PC-9 (cell line): ENCODE results near the gene NFKB2. TPM values are rescaled to one million over a fixed set of nuclear protein-coding genes. Genes with fewer than 3 reads are reported as not detected.

Experiments
- BruUV-seq: library from RNA; stranded (reverse); fragments of 400-500 nt; replicated peaks from 2 replicates; lab custom pipeline; 2021; lab: Mats Ljungman, UMichigan
- CTCF ChIA-PET: fragments of 300-600 bp; sonication (Branson Sonifier 250); formaldehyde crosslinking; loops from one replicate; lab custom pipeline; 2022; ENCODE audit warnings: antibody characterized with exemption; lab: Charles Lee
- POLR2A ChIA-PET: fragments of 300-600 bp; sonication (Branson Sonifier 250); formaldehyde crosslinking; loops from one replicate; lab custom pipeline; 2022; ENCODE audit warnings: antibody characterized with exemption; ENCODE audit not compliant: unreplicated experiment; lab: Charles Lee
- DNase-seq, 2 experiments: peaks; one replicate each; pipeline versions ENCODE4 v3.0.0 to v3.0.0-alpha.2; 2015 to 2022; ENCODE audit warnings: mixed read lengths in 1 of 2
- H2AFZ ChIP-seq: fragments of 200-600 bp; sonication (generic); 2 replicates; pipeline ENCODE4 v1.8.1; 2017; ENCODE audit warnings: antibody characterized with exemption
- H3F3A ChIP-seq: fragments of 200-600 bp; sonication (generic); 2 replicates; pipeline ENCODE4 v1.8.1; 2017; ENCODE audit warnings: antibody characterized with exemption, mild to moderate bottlenecking, low read depth; ENCODE audit not compliant: insufficient read depth
- H3K27ac ChIP-seq: fragments of 200-600 bp; sonication (generic); 2 replicates; pipeline ENCODE4 v1.6.1; 2016; ENCODE audit warnings: mixed run types
- H3K27me3 ChIP-seq: fragments of 200-600 bp; sonication (generic); 2 replicates; pipeline ENCODE4 v1.6.1; 2016; ENCODE audit warnings: low read depth, mixed run types; ENCODE audit not compliant: insufficient read depth
- H3K36me3 ChIP-seq: fragments of 200-600 bp; sonication (generic); 2 replicates; pipeline ENCODE4 v1.6.1; 2016; ENCODE audit warnings: low read depth, mixed run types
- H3K4me1 ChIP-seq: fragments of 200-600 bp; sonication (generic); replicated peaks from 2 replicates; pipeline ENCODE4 v1.6.1; 2016; ENCODE audit warnings: mixed run types; ENCODE audit not compliant: insufficient read depth
- H3K4me2 ChIP-seq: fragments of 200-600 bp; sonication (generic); 2 replicates; pipeline ENCODE4 v1.6.1; 2017; ENCODE audit warnings: mixed run types
- H3K4me3 ChIP-seq: fragments of 200-600 bp; sonication (generic); 2 replicates; pipeline ENCODE4 v1.6.1; 2016; ENCODE audit warnings: mixed run types
- H3K79me2 ChIP-seq: fragments of 200-600 bp; sonication (generic); 2 replicates; pipeline ENCODE4 v1.6.1; 2017; ENCODE audit warnings: low read depth, mixed run types
- H3K9me2 ChIP-seq: fragments of 200-600 bp; sonication (generic); 2 replicates; pipeline ENCODE4 v1.8.1; 2017; ENCODE audit warnings: mild to moderate bottlenecking; ENCODE audit not compliant: insufficient read depth
- H3K9me3 ChIP-seq: fragments of 200-600 bp; sonication (generic); 2 replicates; pipeline ENCODE4 v1.8.1; 2016; ENCODE audit warnings: low read depth; ENCODE audit not compliant: insufficient read depth
- H4K20me1 ChIP-seq: fragments of 200-600 bp; sonication (generic); 2 replicates; pipeline ENCODE4 v1.8.1; 2017; ENCODE audit not compliant: insufficient read depth
- CTCF ChIP-seq: fragments of 200-600 bp; sonication (generic); conservative IDR thresholded peaks from 2 replicates; pipeline ENCODE4 v1.6.1; 2017; ENCODE audit warnings: mixed run types, antibody characterized with exemption, mild to moderate bottlenecking, moderate library complexity
- EZH2 ChIP-seq: fragments of 200-600 bp; sonication (generic); IDR thresholded peaks from 2 replicates; pipeline ENCODE4 v1.8.0; 2017; ENCODE audit warnings: antibody characterized with exemption, low read depth
- intact Hi-C: fragments of 100-400 bp; cut with micrococcal nuclease; formaldehyde crosslinking; loops from one replicate; pipeline ENCODE4 v1.10.0; 2022; ENCODE audit not compliant: unreplicated experiment
- total RNA-seq: library from RNA; stranded (reverse); gene quantifications from 2 replicates; pipeline ENCODE4 v1.2.3, GENCODE V29; 2021

NFKB2 gene
- total RNA-seq, 1 experiment from 2014 or later = 26.3 TPM

- H2AFZ ChIP-seq = no peak overlapping the region
- intact Hi-C loops = no loop called here
- POLR2A ChIA-PET = interaction anchor here (0.6 kb wide), 1 partner anchor 223 kb away, joined by 6 read pairs; no protein-coding TSS in a partner anchor
- no peaks in the 10 kb centered on the region for H3F3A ChIP-seq
- CTCF ChIA-PET = interaction anchor here (0.6 kb wide), 1 partner anchor 10 kb away, joined by 4 read pairs; no protein-coding TSS in a partner anchor
- no peaks in the 10 kb centered on the region for H3K9me3 ChIP-seq
- H3K4me1 ChIP-seq = 0 out of 2 replicates have a peak, but pooled peaks cover 4% of the 10 kb centered on the region
- H3K4me2 ChIP-seq = no peak overlapping the region
- H3K27me3 ChIP-seq = no peaks in the 10 kb centered on the region
- H3K9me2 ChIP-seq = no peaks in the 10 kb centered on the region
- no TSS peak for BruUV-seq
- H3K27ac ChIP-seq = no peak overlapping the region
- DNase-seq = no peak
- no peaks in the 10 kb centered on the region for H4K20me1 ChIP-seq
- no peaks in the 10 kb centered on the region for H3K36me3 ChIP-seq
- no peaks in the 10 kb centered on the region for H3K79me2 ChIP-seq
- TF ChIP-seq EZH2 (no peak), CTCF (no peak)
- H3K4me3 ChIP-seq = no peak overlapping the region
Measured at GRCh38 chr10:102379383-102379782, 16.1 kb upstream of the NFKB2 start.

- no peaks in the 10 kb centered on the region for H3K9me3 ChIP-seq
- H3K27me3 ChIP-seq = no peaks in the 10 kb centered on the region
- no TSS peak for BruUV-seq
- no peak overlapping the region for H3K27ac ChIP-seq
- TF ChIP-seq EZH2 (no peak), CTCF (no peak)
- no peaks in the 10 kb centered on the region for H3K36me3 ChIP-seq
- no peaks in the 10 kb centered on the region for H3K9me2 ChIP-seq
- peaks cover 4% of the 10 kb centered on the region; the same call in 1 of the 2 replicates for H3F3A ChIP-seq
- H3K79me2 ChIP-seq = no peaks in the 10 kb centered on the region
- no peak overlapping the region for H3K4me2 ChIP-seq
- H3K4me1 ChIP-seq = 0 out of 2 replicates have a peak, but pooled peaks cover 4% of the 10 kb centered on the region
- ChIA-PET POLR2A (no interaction called here), CTCF (interaction anchor here (0.6 kb wide), 1 partner anchor 311 kb away, joined by 5 read pairs; no protein-coding TSS in a partner anchor)
- intact Hi-C loops = no loop called here
- no peak overlapping the region for H3K4me3 ChIP-seq
- DNase-seq = no peak
- H2AFZ ChIP-seq = no peak overlapping the region
- H4K20me1 ChIP-seq = no peaks in the 10 kb centered on the region
Measured at GRCh38 chr10:102381983-102382382, 13.5 kb upstream of the NFKB2 start.

- CTCF ChIA-PET = no interaction called here
- no peak for DNase-seq
- Histone ChIP-seq H3F3A (peaks cover 4% of the 10 kb centered on the region; the same call in 1 of the 2 replicates), H3K9me3 (no peaks in the 10 kb centered on the region), H3K27me3 (no peaks in the 10 kb centered on the region), H4K20me1 (no peaks in the 10 kb centered on the region), H2AFZ (no peak overlapping the region), H3K4me2 (no peak overlapping the region), H3K9me2 (no peaks in the 10 kb centered on the region), H3K79me2 (no peaks in the 10 kb centered on the region), H3K4me3 (no peak overlapping the region), H3K4me1 (0 out of 2 replicates have a peak, but pooled peaks cover 4% of the 10 kb centered on the region), H3K36me3 (no peaks in the 10 kb centered on the region), H3K27ac (no peak overlapping the region)
- intact Hi-C loops = no loop called here
- TF ChIP-seq CTCF = no peak
- no peak for TF ChIP-seq EZH2
- BruUV-seq = no TSS peak
- POLR2A ChIA-PET = no interaction called here
Measured at GRCh38 chr10:102382871-102383270, 12.6 kb upstream of the NFKB2 start.
